Heart right ventricle (tissue), 16 donors: ENCODE measurements around the gene DMRT3. TPM values are rescaled to one million over a fixed set of nuclear protein-coding genes. Genes with fewer than 3 reads are reported as not detected.

Source experiments
- ATAC-seq, 8 donors: fragments of 200-7000 bp; cut with Tn5 transposase; one replicate each; pipeline ENCODE4 v1.9.1; 2020; ENCODE audit warnings: mild to moderate bottlenecking in 8 of 8, moderate library complexity in 8 of 8, moderate number of reproducible peaks in 1 of 8
- DNase-seq, 2 donors: peaks; one replicate each; pipeline ENCODE4 v3.0.0-alpha.2; 2020
- H3K27ac ChIP-seq, 10 donors: fragments of 200-600 bp; sonication (generic) in 2 of 10; one replicate each; pipeline versions ENCODE4 v1.5.0 to v1.8.0; 2020 to 2022; ENCODE audit warnings: mild to moderate bottlenecking in 3 of 10
- H3K27me3 ChIP-seq, 7 donors: fragments of 200-600 bp; one replicate each; pipeline ENCODE4 v1.8.0; 2021 to 2022; ENCODE audit warnings: mild to moderate bottlenecking in 2 of 7
- H3K36me3 ChIP-seq, 9 donors: fragments of 200-600 bp; sonication (generic) in 1 of 9; one replicate each; pipeline versions ENCODE4 v1.5.0 to v1.8.0; 2020 to 2022; ENCODE audit warnings: mild to moderate bottlenecking in 2 of 9
- H3K4me1 ChIP-seq, 9 donors: fragments of 200-600 bp; sonication (generic) in 1 of 9; one replicate each; pipeline versions ENCODE4 v1.5.0 to v1.8.0; 2020 to 2022; ENCODE audit warnings: mild to moderate bottlenecking in 4 of 9
- H3K4me3 ChIP-seq, 10 donors: fragments of 200-600 bp; sonication (generic) in 2 of 10; one replicate each; pipeline versions ENCODE4 v1.5.0 to v1.8.0; 2020 to 2022; ENCODE audit warnings: mild to moderate bottlenecking in 7 of 10, moderate library complexity in 2 of 10
- H3K9me3 ChIP-seq, 11 donors: fragments of 200-600 bp in 10 of 11; sonication (generic) in 2 of 11; one replicate each; pipeline versions ENCODE4 v1.5.0 to v1.8.0; 2013 to 2022; ENCODE audit warnings: mild to moderate bottlenecking in 2 of 11, control low read depth in 1 of 11, moderate library complexity in 1 of 11
- CTCF ChIP-seq, 9 donors: fragments of 200-600 bp; sonication (generic) in 2 of 9; IDR thresholded peaks; one replicate each; pipeline versions ENCODE4 v1.5.0 to v1.8.0; 2021 to 2022; ENCODE audit warnings: antibody characterized with exemption in 9 of 9, mild to moderate bottlenecking in 5 of 9, moderate library complexity in 1 of 9
- WGBS, 2 donors: extraction: QIAGEN DNeasy Blood & Tissue Kit; methylation state at CpG; one replicate each; pipeline ENCODE4 v1.1.7; 2013; ENCODE audit warnings: inconsistent platforms in 1 of 2; 5-methylcytosine and 5-hydroxymethylcytosine counted together
- intact Hi-C, 10 donors: fragments of 100-400 bp; cut with DNase I; formaldehyde crosslinking; loops; one replicate each; pipeline versions ENCODE4 v1.11.1 to v1.14.2; 2022
- polyA plus RNA-seq, 2 donors: library from polyadenylated mRNA; stranded (reverse); fragments of 200-250 nt; gene quantifications; one replicate each; pipeline ENCODE4 v1.2.3, GENCODE V29; 2013
- total RNA-seq, 10 donors: library from RNA; stranded (reverse); fragmentation: NEBNext Ultra II Directional in 3 of 10; extraction: Animal tissue kit (Norgen Biotek cat#: 25700) in 3 of 10; gene quantifications; one replicate each; pipeline versions ENCODE4 v1.2.1 to v1.2.4, GENCODE V29; 2021 to 2023
- donor health status: Arrhythmogenic right ventricular cardiomyopathy.
- donor health status: ischemic (EF 13 %, LVEDD 7.1; RV severe dilation, severe dysfunction).
- donor health status: healthy with polysubstance abuse.
- donor health status: DM: no; HTN: yes; CAD: no.
- donor health status: DM: no; HTN: no; CAD: no.
- donor health status: ischemic (EF 25% LVEDD 6.9; RV normal size, moderate dysfunction).
- donor health status: ischemic (EF 25% LVEDD 5.7; RV mildly dilated, moderate dysfunction).
- donor health status: healthy.
- donor health status: DM: yes; HTN: yes; CAD: no.
- donor health status: Ischemic cardiomyopathy.
- donor health status: ischemic (EF 35%, LVEDD 5.7; RV mildly dilated, moderate dysfunction).
- donor health status: nonischemic (EF 11% LVEDD 7.7; RV severe dilation, severe dysfunction).
- donor health status: DM: yes; HTN: yes; CAD: no.
- donor health status: PGD.
- donor health status: ischemic (EF 29% LVEDD 5.4; RV normal size, mild dysfunction).
- donor health status: nonischemic (EF 23%, LVEDD 6.1; RV moderate dilation, normal function).

The DMRT3 gene
- total and polyA plus RNA-seq, 12 donors: not detected

- no peaks in the 10 kb centered on the region for H3K9me3 ChIP-seq
- no peak overlapping the region for H3K27ac ChIP-seq
- intact Hi-C loops: loop anchor here in 1 of 10 donors (10.0 kb wide), 1 partner anchor 74 kb away; no protein-coding TSS in a partner anchor
- H3K4me1 ChIP-seq: peaks cover 3 to 51% (median 33%) of the 10 kb centered on the region in 9 donors
- no peak for TF ChIP-seq CTCF (IDR thresholded peaks at IDR 0.05)
- no peak for DNase-seq
- H3K36me3 ChIP-seq: no peaks in the 10 kb centered on the region
- no peak for ATAC-seq
- WGBS, 2 donors: 4 to 5% methylated on average over 55 to 57 of the region's 57 CpGs
- H3K4me3 ChIP-seq: peak overlapping the region in 1 of 10 donors; percentile 2
- peaks cover 70 to 100% (median 100%) of the 10 kb centered on the region in 7 donors for H3K27me3 ChIP-seq
These were observed 6.1 kb upstream of the DMRT3 start for GRCh38 chr9:970151-970996.

GRCh38 chr9:971901-972500 lies 4.5 kb upstream of the DMRT3 start:
- Histone ChIP-seq H3K27me3 (peaks cover 81 to 100% (median 100%) of the 10 kb centered on the region in 7 donors), H3K27ac (no peak overlapping the region), H3K36me3 (no peaks in the 10 kb centered on the region), H3K4me3 (peak overlapping the region; percentile 14 to 49 (median 40)), H3K9me3 (no peaks in the 10 kb centered on the region), H3K4me1 (peaks cover 3 to 60% (median 40%) of the 10 kb centered on the region in 9 donors)
- ATAC-seq (peak in 3 of 8 donors; percentile 28 to 50 (median 38)), DNase-seq (peak in 1 of 2 donors; percentile 18)
- intact Hi-C loops: loop anchor here in 1 of 10 donors (10.0 kb wide), 1 partner anchor 73 kb away; no protein-coding TSS in a partner anchor
- no peak for TF ChIP-seq CTCF (IDR thresholded peaks at IDR 0.05)
- 2 to 3% methylated on average over 38 to 42 of the region's 42 CpGs for WGBS, 2 donors

DNA sequence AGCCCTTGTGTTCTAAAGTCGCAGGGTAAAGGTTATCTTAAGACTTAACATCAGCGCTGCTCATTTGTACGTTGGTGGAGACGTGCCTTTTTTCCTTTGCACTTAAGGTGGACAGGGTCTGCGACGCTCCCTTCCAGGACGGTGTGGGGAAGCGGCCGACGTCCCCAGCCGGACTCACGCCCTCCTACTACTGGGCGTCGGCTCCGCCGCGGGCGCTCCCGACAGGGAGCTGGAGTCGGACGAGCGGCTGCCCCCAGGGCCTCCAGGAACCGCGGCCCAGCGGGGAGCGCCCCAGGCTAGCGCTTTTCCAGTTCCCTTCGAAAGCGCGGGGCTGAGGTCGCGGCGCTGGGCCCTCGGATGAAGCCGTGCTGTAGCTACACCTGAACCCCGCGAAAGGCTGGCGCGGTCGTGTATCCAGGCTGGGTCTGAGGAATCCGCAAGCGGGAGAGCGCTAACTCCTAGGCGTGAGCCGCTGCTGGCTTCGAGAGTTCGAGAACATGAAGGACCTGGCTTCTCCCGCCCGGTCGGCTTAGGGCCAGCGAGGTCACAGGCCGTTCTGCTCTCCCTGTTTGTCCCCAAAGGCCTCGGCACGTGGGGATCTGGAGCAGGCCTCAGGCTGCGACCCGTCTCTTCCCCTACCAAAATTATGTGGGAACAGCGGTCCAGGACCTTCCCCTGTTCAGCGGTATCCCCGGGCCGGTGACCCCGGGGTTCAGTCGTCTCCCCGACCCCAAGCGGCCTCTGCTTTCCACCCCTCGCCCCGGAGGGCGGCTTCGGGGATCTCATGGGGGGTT lies 3.8 kb upstream of the DMRT3 start:
- H3K4me1 ChIP-seq: peaks cover 3 to 61% (median 40%) of the 10 kb centered on the region in 9 donors
- H3K27ac ChIP-seq: no peak overlapping the region
- WGBS, 2 donors: 4 to 5% methylated on average over 68 of the region's 68 CpGs
- no peaks in the 10 kb centered on the region for H3K9me3 ChIP-seq
- intact Hi-C loops: loop anchor here in 1 of 10 donors (10.0 kb wide), 1 partner anchor 72 kb away; no protein-coding TSS in a partner anchor
- no peaks in the 10 kb centered on the region for H3K36me3 ChIP-seq
- DNase-seq: no peak
- H3K4me3 ChIP-seq: peak overlapping the region in 7 of 10 donors; percentile 31 to 49 (median 40)
- ATAC-seq: peak in 2 of 8 donors; percentile 24 to 55
- no peak for TF ChIP-seq CTCF (IDR thresholded peaks at IDR 0.05)
- peaks cover 80 to 100% (median 99%) of the 10 kb centered on the region in 7 donors for H3K27me3 ChIP-seq
